ENCODE measurements around the gene PTGDR2.

PTGDR2 gene

DNA sequence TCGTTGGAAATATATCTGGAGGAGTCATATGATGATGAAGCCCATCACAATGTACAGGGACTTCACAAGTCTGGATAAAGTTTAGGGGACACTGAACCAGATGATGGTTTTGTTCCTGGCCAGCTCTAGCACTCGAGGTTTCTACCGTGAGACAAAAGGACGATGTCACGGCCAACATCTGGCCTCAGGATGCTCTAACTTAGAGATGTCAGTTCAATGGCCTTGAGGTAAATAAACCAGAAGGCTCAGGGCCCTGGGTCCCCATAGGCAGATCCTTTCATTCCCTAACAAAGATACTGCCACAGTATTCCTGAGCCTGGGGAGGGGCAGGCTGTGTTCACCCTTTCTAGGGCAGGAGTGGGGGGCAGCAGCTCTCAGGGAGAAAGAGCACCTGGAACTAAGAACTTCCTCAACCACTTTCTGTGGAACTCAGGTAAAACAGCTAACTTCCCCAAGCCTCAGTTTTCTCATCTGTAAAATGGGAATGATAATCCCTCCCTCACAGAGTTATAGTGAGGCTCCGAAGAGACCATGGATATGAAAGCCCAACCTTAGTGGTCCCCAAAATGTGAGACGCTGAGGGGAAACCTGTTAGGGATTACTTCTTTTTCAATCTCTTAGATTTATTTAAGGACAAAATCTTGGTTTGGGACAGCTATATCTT lies 52.3 kb downstream of the PTGDR2 start:
- Mint-ChIP-seq H3K27me3 (ENCODE audit: low read depth) (peaks cover 13% of the 10 kb centered on the region), H3K9me3 (no peaks in the 10 kb centered on the region), H3K4me3 (no peak overlapping the region), H3K4me1 (ENCODE audit: low read depth) (peaks cover 3% of the 10 kb centered on the region), H3K36me3 (ENCODE audit: low read depth) (no peaks in the 10 kb centered on the region), H3K27ac (no peak overlapping the region)
- DNase-seq (ENCODE audit: low spot score), result no peak

DNA sequence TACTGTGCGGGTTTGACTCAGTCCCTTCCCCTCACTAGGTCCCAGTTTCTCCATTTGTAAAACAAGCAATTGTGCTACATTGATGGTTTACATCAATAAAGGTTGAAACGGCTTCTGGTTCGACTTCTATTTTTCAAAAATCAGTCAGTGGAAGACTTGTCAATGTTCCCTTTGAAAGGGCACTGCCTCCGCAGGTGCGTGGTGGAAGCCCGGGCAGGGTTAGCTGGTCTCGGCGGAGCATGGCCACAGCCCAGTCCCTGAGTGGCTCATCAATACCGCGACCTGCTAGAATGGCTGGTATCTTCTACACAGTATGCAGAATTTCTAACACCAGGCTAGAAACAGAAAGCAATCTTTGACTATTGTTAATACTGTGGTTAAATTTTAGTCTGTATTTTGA lies 54.6 kb downstream of the PTGDR2 start:
- Mint-ChIP-seq H3K4me3 (no peak overlapping the region), H3K27ac (no peak overlapping the region), H3K9me3 (no peaks in the 10 kb centered on the region), H3K4me1 (ENCODE audit: low read depth) (peaks cover 2% of the 10 kb centered on the region), H3K36me3 (ENCODE audit: low read depth) (no peaks in the 10 kb centered on the region), H3K27me3 (ENCODE audit: low read depth) (peaks cover 13% of the 10 kb centered on the region)
- no peak for DNase-seq (ENCODE audit: low spot score)

Measured in T-helper 2 cell treated with Interferon-gamma antibody and Interleukin-4, amounts not matched to agents 5 μg/mL and 100 μg/mL, for 36 hours (primary cell).